ENCODE data around the gene RBM20.

RBM20 gene

GRCh38 chr10:110880012-110880411 is 235.9 kb downstream of the RBM20 start:
- DNase-seq = no peak

GRCh38 chr10:110881247-110881646 is 237.1 kb downstream of the RBM20 start:
- no peak for DNase-seq

- DNase-seq = no peak
Observed at GRCh38 chr10:110881905-110882304, 237.8 kb downstream of the RBM20 start.

- DNase-seq = no peak
Observed at GRCh38 chr10:110883924-110884323, 239.8 kb downstream of the RBM20 start.

- DNase-seq = no peak
Observed at GRCh38 chr10:110885932-110886674, 242.0 kb downstream of the RBM20 start.

- DNase-seq = no peak
Observed at GRCh38 chr10:110887560-110887959, 243.4 kb downstream of the RBM20 start.
